ENCODE measurements around the gene DLG1.

The DLG1 gene

GRCh38 chr3:197124713-197125112 lies 173.7 kb downstream of the DLG1 start:
- no peak for TF ChIP-seq CTCF (IDR thresholded peaks at IDR 0.05; ENCODE audit: low read depth, low read length)
- H3K4me3 ChIP-seq (replicated peaks in 1 of 2; ENCODE audit: low read depth in 2 of 2, low read length in 2 of 2): no peak overlapping the region
- no peak for DNase-seq (ENCODE audit: low read depth in 2 of 2)

- H3K4me3 ChIP-seq (replicated peaks in 1 of 2; ENCODE audit: low read depth in 2 of 2, low read length in 2 of 2): no peak overlapping the region
- TF ChIP-seq CTCF (IDR thresholded peaks at IDR 0.05; ENCODE audit: low read depth, low read length): no peak
- DNase-seq (ENCODE audit: low read depth in 2 of 2): no peak
Observed at GRCh38 chr3:197122394-197122793, 176.0 kb downstream of the DLG1 start.

- peak in 1 of 2 donors; percentile 22 for DNase-seq (ENCODE audit: low read depth in 2 of 2)
- TF ChIP-seq CTCF (IDR thresholded peaks at IDR 0.05; ENCODE audit: low read depth, low read length): no peak
- no peak overlapping the region for H3K4me3 ChIP-seq (replicated peaks in 1 of 2; ENCODE audit: low read depth in 2 of 2, low read length in 2 of 2)
Observed at GRCh38 chr3:197117114-197117513, 181.3 kb downstream of the DLG1 start.

- no peak overlapping the region for H3K4me3 ChIP-seq (replicated peaks in 1 of 2; ENCODE audit: low read depth in 2 of 2, low read length in 2 of 2)
- TF ChIP-seq CTCF (IDR thresholded peaks at IDR 0.05; ENCODE audit: low read depth, low read length): no peak
- no peak for DNase-seq (ENCODE audit: low read depth in 2 of 2)
Observed at GRCh38 chr3:197114007-197114406, 184.4 kb downstream of the DLG1 start.

- DNase-seq (ENCODE audit: low read depth in 2 of 2): no peak
- no peak for TF ChIP-seq CTCF (IDR thresholded peaks at IDR 0.05; ENCODE audit: low read depth, low read length)
Observed at GRCh38 chr3:197111685-197112084, 186.7 kb downstream of the DLG1 start.

GRCh38 chr3:197105786-197106185 lies 192.6 kb downstream of the DLG1 start:
- no peak overlapping the region for H3K4me3 ChIP-seq (replicated peaks in 1 of 2; ENCODE audit: low read depth in 2 of 2, low read length in 2 of 2)
- no peak for DNase-seq (ENCODE audit: low read depth in 2 of 2)
- no peak for TF ChIP-seq CTCF (IDR thresholded peaks at IDR 0.05; ENCODE audit: low read depth, low read length)

More at GRCh38 chr3:197111685-197112084, 186.7 kb downstream of the DLG1 start:
- no peak overlapping the region for H3K4me3 ChIP-seq (replicated peaks in 1 of 2; ENCODE audit: low read depth in 2 of 2, low read length in 2 of 2)

GRCh38 chr3:197104738-197105137 lies 193.7 kb downstream of the DLG1 start:
- DNase-seq (ENCODE audit: low read depth in 2 of 2): peak in 1 of 2 donors; percentile 27
- no peak overlapping the region for H3K4me3 ChIP-seq (replicated peaks in 1 of 2; ENCODE audit: low read depth in 2 of 2, low read length in 2 of 2)
- no peak for TF ChIP-seq CTCF (IDR thresholded peaks at IDR 0.05; ENCODE audit: low read depth, low read length)
